ENCODE data around the gene CRTC1.

GRCh38 chr19:18736415-18737336 lies 53.2 kb downstream of the CRTC1 start:
- TF ChIP-seq CTCF (IDR thresholded peaks at IDR 0.05) (no peak), POLR2A (IDR thresholded peaks at IDR 0.05) (no peak)
